HG02763 (cell line): Measurements from ENCODE around the gene PSEN1.

Experiments used
- ATAC-seq: cut with Tn5 transposase; IDR thresholded peaks from one replicate; pipeline ENCODE4 v1.9.1; 2021; ENCODE audit warnings: mild to moderate bottlenecking, moderate library complexity; ENCODE audit not compliant: unreplicated experiment

Gene PSEN1

GRCh38 chr14:73266317-73266716 is 130.0 kb downstream of the PSEN1 start:
- no peak for ATAC-seq

GRCh38 chr14:73267474-73267873 is 131.2 kb downstream of the PSEN1 start:
- ATAC-seq: no peak

- peak; percentile 43 for ATAC-seq
These were observed 133.6 kb downstream of the PSEN1 start for GRCh38 chr14:73269729-73270531.

- ATAC-seq: no peak
These were observed 136.1 kb downstream of the PSEN1 start for GRCh38 chr14:73272393-73272792.
